ENCODE measurements around the gene SP2.

GRCh38 chr17:47867813-47868533 is 28.1 kb upstream of the SP2 start:
- no peak for TF ChIP-seq POLR2A (IDR thresholded peaks at IDR 0.05)
- TF ChIP-seq, protein P1, sequence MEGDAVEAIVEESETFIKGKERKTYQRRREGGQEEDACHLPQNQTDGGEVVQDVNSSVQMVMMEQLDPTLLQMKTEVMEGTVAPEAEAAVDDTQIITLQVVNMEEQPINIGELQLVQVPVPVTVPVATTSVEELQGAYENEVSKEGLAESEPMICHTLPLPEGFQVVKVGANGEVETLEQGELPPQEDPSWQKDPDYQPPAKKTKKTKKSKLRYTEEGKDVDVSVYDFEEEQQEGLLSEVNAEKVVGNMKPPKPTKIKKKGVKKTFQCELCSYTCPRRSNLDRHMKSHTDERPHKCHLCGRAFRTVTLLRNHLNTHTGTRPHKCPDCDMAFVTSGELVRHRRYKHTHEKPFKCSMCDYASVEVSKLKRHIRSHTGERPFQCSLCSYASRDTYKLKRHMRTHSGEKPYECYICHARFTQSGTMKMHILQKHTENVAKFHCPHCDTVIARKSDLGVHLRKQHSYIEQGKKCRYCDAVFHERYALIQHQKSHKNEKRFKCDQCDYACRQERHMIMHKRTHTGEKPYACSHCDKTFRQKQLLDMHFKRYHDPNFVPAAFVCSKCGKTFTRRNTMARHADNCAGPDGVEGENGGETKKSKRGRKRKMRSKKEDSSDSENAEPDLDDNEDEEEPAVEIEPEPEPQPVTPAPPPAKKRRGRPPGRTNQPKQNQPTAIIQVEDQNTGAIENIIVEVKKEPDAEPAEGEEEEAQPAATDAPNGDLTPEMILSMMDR (IDR thresholded peaks at IDR 0.05): no peak
